HG03457 (cell line): ENCODE results near the gene RCC2.

Experiments used
- ATAC-seq: cut with Tn5 transposase; IDR thresholded peaks from one replicate; pipeline ENCODE4 v1.9.1; 2021; ENCODE audit warnings: moderate number of reproducible peaks; ENCODE audit not compliant: unreplicated experiment

RCC2 gene

DNA sequence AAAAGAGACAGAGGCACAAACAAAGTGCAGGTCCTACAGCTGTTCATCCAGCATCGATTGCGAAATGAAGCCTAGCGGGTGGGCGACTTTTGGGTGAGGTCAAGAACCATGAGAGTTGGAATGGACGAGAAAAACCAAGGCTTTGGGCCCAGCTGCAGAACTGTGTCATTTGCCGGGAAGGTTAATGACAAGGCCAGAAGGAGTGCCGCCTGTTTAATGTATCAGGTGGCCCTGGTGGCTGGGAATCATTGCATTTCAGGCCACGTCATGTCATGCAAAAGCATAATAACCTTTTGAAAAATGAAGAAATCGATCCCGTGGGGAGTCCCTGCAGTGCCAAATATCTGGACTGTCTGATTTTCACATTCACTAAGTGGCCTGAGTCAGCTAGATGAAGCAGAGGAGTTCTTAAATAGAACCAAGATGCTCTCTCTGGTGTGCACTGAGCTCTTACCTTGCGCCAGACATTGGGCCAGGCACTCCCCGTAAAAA, 8.1 kb upstream of the RCC2 start:
- ATAC-seq, result no peak

DNA sequence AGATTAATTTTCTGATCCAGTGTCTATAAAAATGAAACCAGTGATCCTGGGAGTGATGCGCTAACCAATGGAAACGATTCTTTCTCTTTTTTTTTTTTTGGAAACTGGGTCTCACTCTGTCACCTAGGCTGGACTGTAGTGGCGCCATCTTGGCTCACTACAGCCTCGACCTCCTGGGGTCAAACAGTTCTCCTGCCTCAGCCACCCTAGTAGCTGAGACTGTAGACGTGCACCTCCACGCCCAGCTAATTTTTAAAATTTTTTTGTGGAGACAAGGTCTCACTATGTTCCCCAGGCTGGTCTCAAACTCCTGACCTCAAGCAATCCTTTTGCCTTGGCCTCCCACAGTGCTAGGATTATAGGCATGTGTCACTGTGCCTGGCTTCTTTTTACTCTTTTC, 3.4 kb upstream of the RCC2 start:
- no peak for ATAC-seq

DNA sequence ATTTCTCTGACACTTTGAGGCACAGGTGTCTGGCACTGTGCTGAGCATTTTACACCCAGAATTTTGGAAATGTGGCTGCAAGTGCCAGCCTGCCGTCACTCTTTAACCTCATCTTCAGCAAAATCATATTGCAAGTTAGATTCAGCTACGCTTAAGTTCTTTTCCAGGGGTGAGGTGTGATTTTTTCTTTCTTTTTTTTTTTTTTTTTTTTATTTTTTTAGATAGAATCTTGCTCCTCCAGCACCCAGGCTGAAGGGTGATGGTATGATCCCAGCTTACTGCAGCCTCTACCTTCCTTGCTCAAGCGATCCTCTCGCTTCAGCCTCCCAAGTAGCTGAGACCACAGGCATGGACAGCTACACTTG, 2.5 kb upstream of the RCC2 start:
- ATAC-seq, result no peak

DNA sequence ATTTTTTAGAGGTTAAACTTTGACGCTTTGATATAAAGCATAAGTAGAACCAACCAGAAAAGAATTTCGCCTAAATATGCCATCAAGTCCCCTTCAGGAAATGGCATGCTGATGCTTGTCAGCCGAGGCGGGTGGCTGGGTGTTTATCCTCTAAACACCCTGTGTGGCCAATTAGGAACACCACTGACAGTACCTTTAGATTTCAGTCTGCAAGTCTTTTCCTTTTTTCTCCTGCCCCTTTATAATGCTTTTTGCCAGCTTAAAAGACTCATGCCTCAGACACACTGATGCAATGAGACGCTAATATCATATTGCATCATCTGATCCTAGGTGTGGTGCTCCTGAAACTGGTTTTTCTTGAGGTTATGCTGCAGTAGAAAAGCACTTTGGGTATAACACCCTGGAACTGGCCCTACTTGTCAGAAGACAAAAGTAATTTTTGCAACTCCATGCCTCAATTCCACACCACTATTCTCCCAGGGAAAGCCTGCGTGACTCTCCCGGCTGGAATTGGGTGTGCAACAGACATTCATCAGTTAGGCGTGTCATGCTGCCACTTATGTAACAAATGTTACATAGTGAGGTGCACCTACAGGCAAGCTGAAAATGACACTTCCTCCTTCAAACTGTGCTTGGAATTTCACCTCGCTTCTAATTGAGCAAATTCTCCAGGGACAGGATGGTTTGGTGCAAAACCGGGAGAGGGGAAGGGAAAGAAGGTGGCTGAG, 2.0 kb upstream of the RCC2 start:
- no peak for ATAC-seq

DNA sequence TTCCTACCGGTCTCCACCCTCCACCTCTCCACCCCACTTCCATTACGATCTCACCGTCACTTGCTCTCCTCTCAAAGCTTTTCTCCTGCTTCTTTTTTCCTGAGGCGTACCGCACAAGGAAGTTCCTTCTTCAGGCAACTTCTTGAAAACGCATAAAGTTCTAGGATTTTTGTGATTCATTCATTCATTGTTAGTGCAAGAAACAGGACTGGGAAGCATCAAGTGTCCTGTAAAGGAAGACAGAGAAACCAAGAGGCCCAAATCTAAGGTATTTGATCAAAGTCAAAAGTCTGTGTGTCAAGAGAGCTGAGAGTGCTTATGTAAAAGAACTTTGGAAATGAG, 1.3 kb upstream of the RCC2 start:
- ATAC-seq, result no peak

DNA sequence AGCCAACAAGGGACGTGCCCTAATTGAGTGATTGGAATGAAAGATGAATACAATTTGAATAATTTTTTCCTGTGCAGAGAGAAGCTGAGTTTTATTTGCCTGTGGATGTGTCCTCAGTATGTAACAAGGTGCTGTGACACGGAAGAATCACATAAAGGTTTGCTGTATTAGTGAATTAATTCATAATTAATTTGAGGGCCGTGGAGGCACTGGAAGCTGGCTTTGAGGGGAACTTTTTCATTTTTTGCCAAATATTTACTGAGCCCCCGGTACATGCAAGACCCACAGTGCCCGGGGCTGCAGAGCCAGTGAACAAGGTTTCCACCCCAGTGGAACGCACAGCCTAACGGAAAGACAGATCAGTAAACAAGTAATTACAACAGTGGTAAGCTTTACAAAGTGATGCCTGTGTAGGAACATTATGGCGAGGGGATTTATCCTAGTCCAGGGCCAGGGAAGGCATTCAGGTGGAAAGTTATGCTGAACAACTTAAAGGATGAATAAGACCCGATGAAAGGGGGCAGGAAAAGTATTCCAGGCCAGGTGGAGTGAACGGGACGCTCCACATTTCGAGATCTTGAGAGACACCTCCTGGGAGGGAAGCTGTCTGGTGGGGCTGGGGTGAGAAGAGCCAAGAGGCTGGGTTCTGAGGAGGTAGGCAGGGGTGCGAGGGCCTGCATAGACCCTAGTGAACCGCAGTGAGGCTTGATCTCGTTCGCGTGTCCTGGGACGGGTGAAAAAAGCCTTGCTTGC, 773 bp upstream of the RCC2 start:
- no peak for ATAC-seq

DNA sequence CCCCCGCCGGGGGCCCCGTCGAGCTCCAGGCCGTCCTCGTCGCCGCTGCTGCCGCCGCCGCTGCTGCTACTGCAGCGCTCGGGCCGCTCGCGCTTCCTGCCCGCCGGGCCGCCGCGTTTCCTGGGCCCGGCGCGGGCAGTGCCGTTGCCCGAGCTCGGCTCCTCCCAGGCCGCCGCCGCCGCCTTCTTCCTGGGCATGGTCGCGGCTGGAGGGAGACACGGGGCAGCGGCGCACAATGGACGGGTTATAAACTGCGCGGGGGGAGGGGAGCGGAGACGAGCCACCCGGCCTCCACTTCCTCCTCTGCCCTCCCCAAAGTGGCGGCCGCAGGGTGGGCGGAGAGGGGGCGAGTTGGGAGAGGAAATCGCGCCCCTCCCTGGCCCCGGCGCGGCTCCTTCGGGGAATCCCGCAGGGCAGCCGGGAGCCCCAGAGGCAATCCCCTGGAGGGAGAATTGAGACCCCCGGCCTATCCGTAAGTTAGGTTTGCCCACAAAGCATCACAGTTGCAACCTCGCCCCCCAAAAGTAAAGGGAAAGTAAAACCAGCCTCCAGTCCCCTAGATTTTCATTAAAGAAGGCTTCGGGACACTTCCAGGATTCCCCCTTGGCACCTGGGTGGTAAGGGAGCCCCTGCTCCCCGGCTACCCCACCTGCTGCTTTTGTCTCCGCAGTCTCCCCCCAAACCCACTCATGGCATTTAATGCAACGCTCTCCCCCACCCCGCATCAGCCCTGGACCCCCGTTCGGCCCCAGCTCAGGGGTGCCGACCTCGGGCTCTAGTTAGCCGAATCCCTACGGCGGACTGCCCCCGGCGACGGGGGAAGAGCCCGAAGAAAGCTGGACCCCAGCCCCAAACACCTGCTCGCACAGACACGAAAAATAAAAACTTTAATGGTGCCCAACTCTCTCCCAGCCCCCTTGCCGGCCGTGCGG, 893 bp downstream of the RCC2 start:
- no peak for ATAC-seq

DNA sequence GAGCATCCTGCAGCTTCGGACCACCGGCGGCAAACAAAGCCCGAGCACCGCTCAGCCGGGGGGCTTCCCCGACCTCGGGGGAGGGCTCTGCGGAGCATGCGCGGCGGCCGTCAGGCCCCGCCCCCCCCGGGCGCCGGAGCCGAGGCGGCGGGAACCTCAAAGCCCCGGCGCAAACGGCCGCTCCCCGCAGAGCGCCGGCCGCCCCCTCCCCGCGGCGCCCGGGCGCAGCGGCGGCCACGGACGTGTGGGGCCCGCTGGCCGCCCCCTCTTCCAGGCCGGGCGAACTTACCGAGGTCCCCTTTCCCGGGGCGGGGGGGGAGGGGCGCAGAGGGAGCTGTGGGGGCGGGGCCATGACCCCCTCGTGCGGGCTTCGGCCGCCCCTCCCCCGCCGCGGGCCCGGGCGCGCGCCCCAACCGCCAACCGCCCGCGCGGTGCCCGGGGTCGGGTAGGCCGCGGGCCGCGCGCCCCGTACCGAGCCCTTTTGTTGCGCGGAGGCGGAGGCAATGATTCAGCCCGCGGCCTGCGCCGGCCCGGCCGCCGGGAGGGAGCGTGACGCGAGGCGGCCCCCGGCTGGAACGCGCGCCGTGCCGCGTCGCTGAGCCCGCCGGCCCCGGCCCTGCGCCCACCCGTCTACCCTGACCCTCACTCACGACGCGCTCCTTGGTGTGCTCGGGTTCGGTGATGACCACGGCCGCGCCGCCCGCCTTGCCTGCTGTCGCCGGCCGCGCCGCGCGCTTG, 1.7 kb downstream of the RCC2 start:
- no peak for ATAC-seq

DNA sequence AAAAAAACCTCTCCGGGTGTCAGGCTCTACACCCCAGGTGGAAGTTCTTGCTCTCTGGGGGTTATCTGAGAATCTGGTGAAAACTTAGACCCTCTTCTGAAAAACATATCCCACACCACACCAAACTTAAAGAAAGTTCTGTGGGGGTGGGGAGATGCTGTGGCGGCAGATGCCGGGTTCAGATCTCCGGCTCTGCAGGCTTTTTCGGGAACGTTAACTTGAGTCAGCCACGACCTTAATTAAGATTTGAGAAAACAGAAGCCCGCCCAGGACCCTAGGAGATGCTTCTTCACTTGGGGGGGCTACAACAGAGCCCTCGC, 2.3 kb downstream of the RCC2 start:
- no peak for ATAC-seq

DNA sequence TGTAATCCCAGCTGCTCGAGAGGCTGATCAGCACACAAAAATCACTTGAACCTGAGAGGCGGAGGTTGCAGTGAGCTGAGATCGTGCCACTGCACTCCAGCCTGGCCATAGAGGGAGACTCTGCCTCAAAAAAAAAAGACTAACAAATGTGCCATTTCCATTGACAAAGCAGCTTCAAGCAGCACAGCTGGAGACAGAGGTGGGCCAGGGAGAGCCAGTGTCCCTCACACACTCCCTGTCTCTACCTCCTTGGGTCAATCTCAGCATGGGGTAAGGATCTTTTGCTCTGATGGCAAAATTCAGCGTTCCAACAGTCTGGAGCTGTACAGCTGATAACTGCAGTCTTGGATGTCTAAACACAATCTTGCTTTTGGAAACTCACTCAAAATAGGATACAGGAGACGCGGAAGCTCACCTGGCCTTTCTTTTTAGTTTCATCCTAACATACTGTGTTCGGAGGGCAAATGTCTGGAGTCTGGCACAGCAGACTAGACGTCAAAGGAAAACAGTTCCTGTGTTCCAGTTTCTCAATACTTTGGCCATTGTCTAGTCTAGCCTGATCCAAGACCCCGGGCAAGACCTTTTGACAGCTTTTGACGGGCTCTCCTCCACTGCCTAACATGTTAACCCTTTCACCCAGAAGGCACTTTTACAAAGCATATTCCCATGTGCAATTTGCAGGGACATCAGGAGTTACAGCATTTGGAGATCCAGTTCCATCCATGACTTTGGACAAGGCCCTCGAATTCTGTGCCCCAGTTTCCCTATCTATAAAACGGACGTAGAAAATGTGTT, 2.9 kb downstream of the RCC2 start:
- no peak for ATAC-seq

DNA sequence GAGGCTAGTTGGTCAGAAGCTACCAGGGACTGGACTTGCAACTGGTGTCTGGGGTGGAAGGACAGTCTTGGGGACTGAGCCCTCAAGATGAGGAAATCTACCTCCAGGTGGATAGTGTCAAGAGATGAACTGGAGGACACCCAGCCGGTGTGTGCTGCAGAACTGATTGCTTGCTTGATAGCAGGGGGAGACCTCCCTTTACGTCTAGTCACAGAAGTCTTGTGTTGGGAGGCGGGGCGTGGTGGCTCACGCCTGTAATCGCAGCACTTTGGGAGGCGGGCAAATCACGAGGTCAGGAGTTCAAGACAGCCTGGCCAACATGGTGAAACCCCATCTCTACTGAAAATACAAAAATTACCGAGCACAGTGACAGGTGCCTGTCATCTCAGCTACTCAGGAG, 4.9 kb downstream of the RCC2 start:
- ATAC-seq, result no peak

DNA sequence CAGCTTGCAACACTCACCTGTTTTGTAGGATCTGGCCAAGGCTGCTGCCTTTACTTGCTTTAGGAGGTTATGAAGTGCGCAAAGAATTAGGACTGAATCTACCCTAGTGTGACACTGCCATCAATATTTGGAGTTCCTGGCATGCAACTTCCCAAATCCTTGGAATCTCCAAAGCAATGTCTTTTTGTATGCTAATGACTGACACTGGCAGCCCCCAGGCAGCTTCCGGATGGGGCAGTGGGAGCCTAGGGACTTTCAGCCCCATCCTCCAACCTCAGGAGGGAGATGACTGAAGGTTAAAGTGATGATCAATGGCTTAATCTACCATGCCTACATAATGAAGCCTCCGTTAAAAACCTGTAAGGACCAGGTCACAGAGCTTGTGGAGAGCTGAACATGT, 5.5 kb downstream of the RCC2 start:
- ATAC-seq, result no peak

DNA sequence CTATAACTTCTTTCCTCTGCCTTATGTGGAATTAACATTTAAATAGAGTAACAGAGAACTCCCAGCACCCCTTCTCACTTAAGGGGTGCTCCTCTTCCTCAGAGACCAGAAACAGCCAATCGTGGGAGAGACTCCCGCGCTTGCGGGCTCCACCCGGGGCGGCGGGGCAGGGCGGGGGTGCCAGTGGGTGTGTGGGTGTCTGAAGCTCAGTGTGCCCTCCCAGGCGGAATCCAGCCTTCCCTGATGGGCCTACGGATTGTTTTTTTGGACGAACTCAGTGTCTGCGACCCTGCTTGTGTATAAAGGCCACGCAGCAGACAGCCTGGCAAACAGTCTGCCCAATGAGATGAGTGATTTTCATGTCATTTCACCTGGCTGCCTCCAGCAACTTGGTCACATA, 6.2 kb downstream of the RCC2 start:
- ATAC-seq, result no peak

DNA sequence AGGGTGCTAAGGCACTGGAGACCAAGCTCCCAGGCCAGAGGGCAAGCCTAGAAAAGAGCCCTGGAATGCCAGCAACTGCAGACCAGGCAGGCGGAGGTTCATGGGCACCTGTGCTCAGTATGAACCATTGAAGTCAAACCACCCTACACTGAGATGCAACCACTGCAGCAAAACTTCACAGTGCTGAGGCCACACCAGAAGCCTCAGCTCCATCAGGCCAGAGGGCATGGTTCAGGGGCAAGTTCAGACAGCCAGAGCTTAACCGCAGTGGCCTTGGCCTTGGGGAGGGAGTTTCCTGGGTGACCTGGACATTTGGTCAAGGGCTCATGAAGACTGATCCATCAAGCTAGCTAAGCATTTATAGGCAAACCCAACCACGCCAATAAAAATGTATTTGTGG, 7.1 kb downstream of the RCC2 start:
- no peak for ATAC-seq

DNA sequence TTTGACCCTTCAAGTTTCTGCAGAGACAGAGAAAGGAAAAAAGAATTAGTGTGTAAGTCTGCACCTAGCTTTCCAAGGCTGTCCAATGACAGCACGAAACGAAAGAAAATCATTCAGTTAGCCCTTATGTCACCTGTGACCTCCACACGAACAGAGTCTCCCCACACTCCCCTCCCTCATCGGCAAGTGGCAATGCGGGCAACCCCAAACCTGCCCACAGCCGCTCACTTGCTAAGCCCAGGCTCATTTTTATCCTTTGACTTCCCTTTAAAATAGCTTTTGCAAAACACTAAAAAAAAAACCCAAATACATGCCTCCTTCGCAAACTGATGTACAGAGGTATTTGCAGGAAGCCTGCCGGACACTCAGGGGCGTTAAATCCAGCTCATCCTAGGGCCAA, 10.3 kb downstream of the RCC2 start:
- no peak for ATAC-seq

DNA sequence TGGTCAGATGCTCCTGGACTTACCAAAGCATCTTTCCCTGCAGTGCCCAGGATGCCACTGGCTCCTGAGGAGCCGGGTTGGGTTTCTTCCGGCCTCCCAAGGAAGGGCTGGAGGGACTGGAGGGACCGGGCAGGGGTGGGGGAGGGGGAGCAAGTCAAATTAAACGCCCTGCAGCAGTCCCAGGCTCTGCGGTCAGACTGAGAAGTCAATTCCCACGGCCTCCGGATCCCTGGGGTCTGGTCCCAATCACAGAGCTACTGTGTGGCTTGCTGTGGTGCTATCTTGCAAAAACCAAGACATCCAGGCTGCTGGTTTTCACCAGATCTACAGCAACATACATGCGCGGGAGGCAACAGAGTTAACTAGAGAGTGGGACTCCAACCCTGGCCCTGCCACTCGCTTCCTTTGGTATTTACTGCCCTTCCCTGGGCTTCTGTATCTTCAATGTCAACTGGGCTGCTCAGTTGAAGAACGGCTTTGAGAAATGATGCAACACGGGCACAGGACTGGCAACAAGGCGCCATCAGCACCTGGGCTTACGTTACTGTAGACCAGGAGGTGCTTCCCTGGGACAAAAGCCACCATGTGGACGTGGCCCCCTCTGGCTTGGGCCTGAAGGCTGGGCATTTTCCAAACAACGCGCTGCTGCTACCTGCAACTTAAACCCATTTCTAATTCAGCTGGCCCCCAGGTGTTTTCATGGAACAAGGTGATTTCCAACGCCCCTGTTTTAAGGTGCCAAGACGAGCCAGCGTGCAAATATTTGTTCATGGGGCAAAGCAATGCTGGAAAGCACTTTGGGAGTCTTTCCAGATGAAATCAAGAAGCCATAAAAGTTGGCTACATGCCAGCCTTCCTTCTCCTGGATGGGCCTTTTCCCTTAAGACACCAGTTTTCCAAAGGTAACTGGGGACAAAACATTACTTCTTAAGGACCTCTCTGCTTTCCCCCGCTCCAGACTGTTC, 11.5 kb downstream of the RCC2 start:
- no peak for ATAC-seq

DNA sequence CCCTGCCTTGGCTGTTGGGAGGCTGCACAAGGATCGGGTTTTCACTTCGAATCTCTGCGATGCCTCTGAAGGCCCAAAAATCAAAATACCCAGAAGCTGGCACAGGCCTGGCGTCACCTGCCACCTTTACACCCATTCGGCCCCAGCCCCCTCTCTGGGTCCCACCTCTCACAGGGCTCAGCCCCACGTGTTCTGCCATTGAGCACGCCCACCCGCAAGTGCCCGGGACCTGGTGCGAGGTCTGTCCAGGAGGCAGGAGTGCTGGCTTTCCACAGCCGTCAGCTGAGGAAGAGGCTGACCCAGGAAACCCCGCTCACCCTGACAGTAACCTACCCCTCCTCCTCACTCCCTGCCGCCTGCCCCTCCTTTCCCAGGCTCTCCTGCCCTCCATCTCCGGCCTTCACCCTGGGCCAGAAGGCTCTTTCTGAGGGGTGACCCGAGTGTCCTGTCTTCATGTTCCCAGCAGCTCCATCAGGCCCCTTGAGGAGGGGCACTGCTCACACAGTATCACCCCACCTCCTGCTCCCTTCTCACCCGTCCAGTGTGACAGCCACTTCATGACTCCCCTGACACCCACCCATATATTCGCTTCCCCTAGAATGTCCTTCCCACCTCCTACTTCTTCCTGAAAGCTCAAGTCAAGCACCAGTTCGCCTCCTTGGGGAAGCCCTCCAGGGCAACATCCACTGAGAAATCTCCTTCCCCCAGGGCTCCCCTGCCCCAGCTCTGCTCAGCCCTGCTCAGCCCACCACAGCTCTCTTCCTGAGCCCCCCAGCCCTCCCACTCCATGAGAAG, 13.5 kb downstream of the RCC2 start:
- ATAC-seq, result no peak

DNA sequence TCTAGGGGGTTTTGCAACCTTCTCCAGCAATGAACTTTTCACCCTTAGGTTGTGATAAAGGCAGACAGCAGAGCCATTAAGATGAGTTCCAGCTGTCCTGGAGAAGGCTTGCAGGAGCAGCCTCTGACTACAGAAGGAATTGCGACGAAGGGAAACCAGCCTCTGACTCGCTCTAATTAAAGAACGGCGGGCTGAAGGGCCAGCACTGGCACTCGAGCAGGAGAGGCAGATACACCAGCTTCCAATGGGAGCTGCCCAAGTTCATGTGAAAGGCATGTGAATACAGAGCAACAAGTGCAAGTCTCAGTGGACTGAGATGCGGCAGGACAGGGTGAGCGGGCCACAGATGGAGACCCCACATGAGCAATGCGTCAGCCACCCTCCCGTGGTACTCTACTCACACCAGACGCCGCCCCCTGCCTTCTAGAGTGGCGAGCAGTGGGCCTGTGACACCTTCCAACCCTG, 15.7 kb downstream of the RCC2 start:
- no peak for ATAC-seq
